ENCODE data around the gene VPS41.

- TF ChIP-seq EZH2 (IDR thresholded peaks at IDR 0.05; ENCODE audit: borderline replicate concordance, low read length) (no peak), CTCF (conservative IDR thresholded peaks at IDR 0.05 in 1 of 2, IDR thresholded peaks at IDR 0.05 in 1 of 2; ENCODE audit: extremely low read depth in 1 of 2, insufficient read depth in 1 of 2, low read depth in 1 of 2, low read length in 2 of 2) (no peak)
These were observed 135.6 kb downstream of the VPS41 start for GRCh38 chr7:38773430-38773829.

Data from mammary epithelial cell (primary cell).